HG03060 (cell line): ENCODE data around the gene ZNF263.
"Not testable (repeated sequence)": the region's sequence is repeated elsewhere in the genome, so short reads cannot be mapped to it uniquely, and the experiment has no call there.

Experiments
- ATAC-seq: cut with Tn5 transposase; IDR thresholded peaks from one replicate; pipeline ENCODE4 v1.9.1; 2021; ENCODE audit warnings: low read depth, moderate number of reproducible peaks; ENCODE audit not compliant: unreplicated experiment

The ZNF263 gene

GRCh38 chr16:3266873-3267537 is 16.3 kb upstream of the ZNF263 start:
- ATAC-seq, result no peak

- ATAC-seq, result no peak
Measured at GRCh38 chr16:3268294-3268693, 15.0 kb upstream of the ZNF263 start.

GRCh38 chr16:3270718-3271117 is 12.6 kb upstream of the ZNF263 start:
- not testable (repeated sequence) for ATAC-seq

GRCh38 chr16:3271281-3271680 is 12.0 kb upstream of the ZNF263 start:
- ATAC-seq, result not testable (repeated sequence)

GRCh38 chr16:3274490-3274889 is 8.8 kb upstream of the ZNF263 start:
- no peak for ATAC-seq

- no peak for ATAC-seq
Measured at GRCh38 chr16:3274947-3275346, 8.3 kb upstream of the ZNF263 start.

GRCh38 chr16:3276679-3277078 is 6.6 kb upstream of the ZNF263 start:
- no peak for ATAC-seq

- ATAC-seq, result no peak
Measured at GRCh38 chr16:3281222-3281820, 2.0 kb upstream of the ZNF263 start.

- peak; percentile 8 for ATAC-seq
Measured at GRCh38 chr16:3282103-3282729, 1.1 kb upstream of the ZNF263 start.

GRCh38 chr16:3283543-3284447 is 504 bp downstream of the ZNF263 start:
- ATAC-seq, result no peak

- ATAC-seq, result no peak
Measured at GRCh38 chr16:3285131-3285530, 1.8 kb downstream of the ZNF263 start.

- no peak for ATAC-seq
Measured at GRCh38 chr16:3289998-3290673, 6.8 kb downstream of the ZNF263 start.

- ATAC-seq, result no peak
Measured at GRCh38 chr16:3292604-3293003, 9.3 kb downstream of the ZNF263 start.

GRCh38 chr16:3295209-3295608 is 11.9 kb downstream of the ZNF263 start:
- ATAC-seq, result no peak

- ATAC-seq, result no peak
Measured at GRCh38 chr16:3295783-3296182, 12.5 kb downstream of the ZNF263 start.

GRCh38 chr16:3304370-3304769 is 21.1 kb downstream of the ZNF263 start:
- no peak for ATAC-seq

GRCh38 chr16:3305109-3306068 is 22.1 kb downstream of the ZNF263 start, which contains the start of the genes TIGD7 and ZNF75A:
TSS of gene TIGD7 (minus strand) at chr16:3305430. CDS start at chr16:3300614, 4,816 bp downstream.
TSS of gene ZNF75A (plus strand) at chr16:3305497. CDS start at chr16:3308429, 2,932 bp downstream.
- peak; percentile 51 for ATAC-seq

- ATAC-seq, result no peak
Measured at GRCh38 chr16:3306078-3306477, 22.8 kb downstream of the ZNF263 start.

- ATAC-seq, result no peak
Measured at GRCh38 chr16:3311496-3311895, 28.2 kb downstream of the ZNF263 start.
